ENCODE data around the gene PDE12. TPM values are rescaled to one million over a fixed set of nuclear protein-coding genes. Genes with fewer than 3 reads are reported as not detected.

Gene PDE12
- polyA plus RNA-seq, 1 experiment = 11.5 TPM

- DNase-seq (ENCODE audit: low read depth, low spot score) = no peak
- ChIA-PET CTCF (interaction anchor here (0.6 to 0.7 kb wide), 2 partner anchors 894 to 904 kb away, joined by 6 to 10 read pairs; no protein-coding TSS in a partner anchor), POLR2A (interaction anchor here (0.6 kb wide), 5 partner anchors 16 to 856 kb away, joined by 3 to 6 read pairs (median 3); no protein-coding TSS in a partner anchor)
- Histone ChIP-seq H3K4me3 (ENCODE audit: low read depth, low read length) (no peak overlapping the region), H3K9me3 (ENCODE audit: control insufficient read depth, insufficient read depth, low read length) (no peaks in the 10 kb centered on the region), H3K27me3 (ENCODE audit: control insufficient read depth, insufficient read depth, low read length) (no peaks in the 10 kb centered on the region), H3K27ac (ENCODE audit: low read depth, low read length) (no peak overlapping the region)
- no peak for TF ChIP-seq CTCF (IDR thresholded peaks at IDR 0.05; ENCODE audit: low read depth, low read length)
Observed at GRCh38 chr3:57569859-57570450, 13.9 kb downstream of the PDE12 start.

- no peak for DNase-seq (ENCODE audit: low read depth, low spot score)
- Histone ChIP-seq H3K27ac (ENCODE audit: low read depth, low read length) (no peak overlapping the region), H3K27me3 (ENCODE audit: control insufficient read depth, insufficient read depth, low read length) (no peaks in the 10 kb centered on the region), H3K4me3 (ENCODE audit: low read depth, low read length) (no peak overlapping the region), H3K9me3 (ENCODE audit: control insufficient read depth, insufficient read depth, low read length) (no peaks in the 10 kb centered on the region)
- TF ChIP-seq CTCF (IDR thresholded peaks at IDR 0.05; ENCODE audit: low read depth, low read length) = no peak
- POLR2A ChIA-PET = interaction anchor here (0.6 kb wide), 1 partner anchor 326 kb away, joined by 6 read pairs; no protein-coding TSS in a partner anchor
- CTCF ChIA-PET = no interaction called here
Observed at GRCh38 chr3:57570878-57571277, 14.8 kb downstream of the PDE12 start.

- no peak for TF ChIP-seq CTCF (IDR thresholded peaks at IDR 0.05; ENCODE audit: low read depth, low read length)
- DNase-seq (ENCODE audit: low read depth, low spot score) = no peak
- POLR2A ChIA-PET = no interaction called here
- Histone ChIP-seq H3K9me3 (ENCODE audit: control insufficient read depth, insufficient read depth, low read length) (no peaks in the 10 kb centered on the region), H3K4me3 (ENCODE audit: low read depth, low read length) (no peak overlapping the region), H3K27me3 (ENCODE audit: control insufficient read depth, insufficient read depth, low read length) (no peaks in the 10 kb centered on the region), H3K27ac (ENCODE audit: low read depth, low read length) (no peak overlapping the region)
- CTCF ChIA-PET = no interaction called here
Observed at GRCh38 chr3:57572096-57572495, 16.0 kb downstream of the PDE12 start.

- DNase-seq (ENCODE audit: low read depth, low spot score) = no peak
- ChIA-PET CTCF (no interaction called here), POLR2A (interaction anchor here (0.5 to 1.0 kb wide), 2 partner anchors 21 to 129 kb away, joined by 3 read pairs; partner anchors contain the start of gene ARF4)
- H3K27ac ChIP-seq (ENCODE audit: low read depth, low read length) = no peak overlapping the region
- H3K27me3 ChIP-seq (ENCODE audit: control insufficient read depth, insufficient read depth, low read length) = no peaks in the 10 kb centered on the region
- TF ChIP-seq CTCF (IDR thresholded peaks at IDR 0.05; ENCODE audit: low read depth, low read length) = no peak
- H3K4me3 ChIP-seq (ENCODE audit: low read depth, low read length) = no peak overlapping the region
- H3K9me3 ChIP-seq (ENCODE audit: control insufficient read depth, insufficient read depth, low read length) = no peaks in the 10 kb centered on the region
Observed at GRCh38 chr3:57575966-57576626, 20.0 kb downstream of the PDE12 start.

GRCh38 chr3:57577801-57578200, 21.7 kb downstream of the PDE12 start:
- no peak for DNase-seq (ENCODE audit: low read depth, low spot score)
- Histone ChIP-seq H3K4me3 (ENCODE audit: low read depth, low read length) (no peak overlapping the region), H3K27ac (ENCODE audit: low read depth, low read length) (no peak overlapping the region), H3K9me3 (ENCODE audit: control insufficient read depth, insufficient read depth, low read length) (no peaks in the 10 kb centered on the region), H3K27me3 (ENCODE audit: control insufficient read depth, insufficient read depth, low read length) (no peaks in the 10 kb centered on the region)
- CTCF ChIA-PET = no interaction called here
- no peak for TF ChIP-seq CTCF (IDR thresholded peaks at IDR 0.05; ENCODE audit: low read depth, low read length)
- POLR2A ChIA-PET = no interaction called here

Data from AG04450 (cell line).